Neural cell (in vitro differentiated cells): ENCODE measurements around the gene RAI14.

Experiments used
- CTCF ChIP-seq: fragments of 450-650 bp; IDR thresholded peaks from 2 replicates; pipeline ENCODE4 v1.5.1; 2014; ENCODE audit warnings: antibody characterized with exemption, mild to moderate bottlenecking, moderate library complexity; ENCODE audit not compliant: poor library complexity, severe bottlenecking
- EP300 ChIP-seq: fragments of 450-650 bp; conservative IDR thresholded peaks from 2 replicates; pipeline ENCODE4 v1.6.1; 2014; ENCODE audit warnings: antibody characterized with exemption, mild to moderate bottlenecking, moderate library complexity; ENCODE audit not compliant: poor library complexity, severe bottlenecking
- POLR2AphosphoS5 ChIP-seq: IDR thresholded peaks from 2 replicates; pipeline ENCODE4 v1.6.1; 2012
- REST ChIP-seq: IDR thresholded peaks from 2 replicates; pipeline ENCODE4 v1.6.1; 2012; ENCODE audit warnings: borderline replicate concordance

DNA sequence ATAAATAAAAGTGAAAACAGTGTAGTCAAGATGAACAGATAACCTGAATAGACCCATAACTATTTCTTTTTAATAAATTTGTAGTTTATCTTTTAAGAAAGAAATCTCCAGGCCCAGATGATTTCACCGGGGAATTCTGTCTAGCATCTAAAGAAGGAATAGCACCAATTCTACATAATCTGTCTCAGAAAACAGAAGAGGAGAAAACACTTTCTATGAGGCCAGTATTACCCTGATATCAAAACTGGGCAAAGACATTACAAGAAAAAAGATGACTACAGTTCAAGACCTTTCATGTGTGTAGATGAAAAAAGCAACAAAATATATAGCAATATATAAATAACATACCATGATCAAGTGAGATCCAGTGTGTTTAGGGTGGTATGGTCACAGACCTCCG is 214.3 kb downstream of the RAI14 start:
- TF ChIP-seq POLR2AphosphoS5 (no peak), REST (no peak), CTCF (no peak), EP300 (no peak)
